NCI-H1105 treated with DMSO at 0.1 percent for 48 hours (cell line): Measurements from ENCODE around the gene ERVFRD-1.
"Not testable (repeated sequence)": the region's sequence is repeated elsewhere in the genome, so short reads cannot be mapped to it uniquely, and the experiment has no call there.

Experiments
- DNase-seq: peaks from one replicate; lab custom pipeline; 2025; lab: John Stamatoyannopoulos, UW

Gene ERVFRD-1

DNA sequence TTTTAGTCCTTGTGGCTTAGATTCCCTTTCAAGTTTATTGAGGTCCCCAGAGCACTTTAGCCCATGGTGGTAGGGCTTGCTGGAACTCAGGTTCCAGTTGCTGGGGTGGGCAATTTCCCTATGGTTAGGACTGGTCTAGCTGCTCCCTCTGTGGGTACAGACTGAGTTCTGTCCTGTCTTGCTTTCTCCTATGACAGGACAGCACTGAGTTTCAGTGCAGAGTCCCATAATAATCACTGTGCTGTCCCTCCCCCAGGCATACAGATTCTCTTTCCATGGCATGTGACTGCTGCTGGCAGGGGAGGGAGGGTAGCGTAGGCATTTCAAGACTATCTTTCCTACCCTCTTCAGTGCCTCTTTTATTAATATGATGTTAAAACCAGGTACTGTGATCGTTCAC lies 17.1 kb upstream of the ERVFRD-1 start:
- no peak for DNase-seq

DNA sequence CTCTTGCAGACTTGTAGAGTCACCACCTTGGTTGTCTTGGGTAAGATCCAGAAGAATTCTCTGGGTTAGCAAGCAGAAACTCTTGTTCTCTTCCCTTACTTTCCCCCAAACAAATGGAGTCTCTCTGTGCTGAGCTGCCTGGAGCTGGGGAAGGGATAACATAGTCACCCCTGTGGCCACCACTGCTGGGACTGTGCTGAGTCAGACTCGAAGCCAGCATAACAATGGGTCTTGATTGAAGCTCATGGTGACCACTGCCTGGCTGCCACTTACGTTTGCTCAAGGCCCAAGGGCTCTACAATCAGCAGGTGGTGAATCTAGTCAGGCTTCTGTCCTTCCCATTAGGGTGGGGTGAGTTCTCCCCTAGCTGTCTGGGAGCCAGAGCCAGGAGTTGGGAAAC lies 15.4 kb upstream of the ERVFRD-1 start:
- no peak for DNase-seq

DNA sequence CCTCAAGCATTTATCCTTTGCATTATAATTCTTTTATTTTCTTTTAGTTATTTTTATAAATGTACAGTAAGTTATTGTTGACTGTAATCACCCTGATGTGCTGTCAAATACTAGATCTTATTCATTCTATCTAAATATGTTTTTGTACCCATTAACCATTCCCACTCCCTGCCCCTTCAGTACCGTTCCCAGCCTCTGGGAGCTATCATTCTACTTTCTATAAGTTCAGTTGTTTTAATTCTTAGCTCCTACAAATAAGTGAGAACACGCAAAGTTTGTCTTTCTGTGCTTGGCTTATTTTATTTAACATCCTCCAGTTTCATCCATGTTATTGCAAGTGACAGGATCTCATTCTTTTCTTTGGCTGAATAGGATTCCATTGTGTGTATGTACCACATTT lies 12.5 kb upstream of the ERVFRD-1 start:
- no peak for DNase-seq

DNA sequence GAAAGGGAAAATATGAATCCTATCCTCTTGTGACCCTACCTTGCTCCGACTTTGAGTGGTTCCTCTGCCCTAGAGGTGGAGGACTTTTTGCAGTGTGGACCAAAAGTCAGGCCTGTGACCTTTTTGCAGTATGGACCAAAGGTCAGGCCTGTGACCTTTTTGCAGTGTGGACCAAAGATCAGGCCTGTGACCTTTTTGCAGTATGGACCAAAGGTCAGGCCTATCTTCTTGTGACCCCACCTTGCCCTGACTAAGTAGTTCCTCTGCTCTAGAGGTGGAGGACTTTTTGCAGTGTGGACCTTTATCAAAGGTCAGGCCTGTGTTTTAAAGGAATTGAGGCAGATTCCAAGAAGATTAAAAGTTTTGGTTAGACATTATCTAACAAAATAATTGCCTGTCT lies 10.9 kb upstream of the ERVFRD-1 start:
- no peak for DNase-seq

DNA sequence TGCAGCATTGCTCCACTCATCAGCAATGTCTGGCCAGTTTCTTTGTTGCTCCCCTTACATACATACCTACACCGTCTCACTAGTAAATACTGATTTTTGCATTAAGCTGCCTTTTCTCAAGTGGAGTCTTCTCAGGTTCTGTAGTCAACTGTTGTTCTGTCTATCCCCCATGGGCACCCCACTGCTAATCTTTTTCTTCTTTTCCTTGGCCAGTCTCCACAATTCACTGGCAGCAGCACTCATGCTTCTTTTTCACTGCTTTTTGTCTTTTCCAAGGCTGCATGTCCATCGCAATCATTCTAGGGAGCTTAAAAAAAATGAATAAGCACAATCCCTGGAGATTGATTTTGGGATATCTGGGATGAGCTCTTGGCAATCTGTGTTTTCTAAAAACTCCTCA lies 10.3 kb upstream of the ERVFRD-1 start:
- no peak for DNase-seq

DNA sequence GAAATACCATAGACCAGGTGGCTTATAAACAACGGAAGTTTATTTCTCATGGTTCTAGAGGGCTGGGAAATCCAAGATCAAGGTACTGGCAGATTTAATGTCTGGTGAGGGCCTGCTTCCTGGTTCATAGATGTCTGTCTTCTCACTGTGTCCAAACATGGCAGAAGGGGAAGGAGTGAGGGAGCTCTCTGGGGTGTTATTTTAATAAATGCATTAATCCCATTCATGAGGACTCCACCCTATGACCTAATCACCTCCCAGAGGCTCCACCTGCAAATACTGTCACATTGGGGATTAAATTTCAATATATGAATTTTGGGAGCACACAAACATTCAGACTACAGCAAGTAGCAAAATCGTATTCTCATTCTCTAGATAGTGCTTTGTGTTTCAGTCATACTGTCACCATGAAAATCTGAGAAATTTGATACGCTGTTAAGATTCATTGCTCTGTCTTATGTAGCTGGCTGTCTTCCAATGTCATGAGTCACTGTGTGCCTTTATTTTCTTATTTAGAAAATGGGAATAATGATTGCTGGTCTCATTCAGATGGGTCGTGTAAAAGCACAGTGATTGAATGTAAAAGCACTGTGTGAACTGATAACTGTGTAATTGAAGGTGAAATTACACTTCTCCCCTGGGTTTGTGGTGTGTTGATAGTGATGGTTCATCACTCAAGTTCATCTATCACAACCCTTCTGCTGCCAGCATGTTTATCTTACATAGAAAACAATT lies 8.9 kb upstream of the ERVFRD-1 start:
- DNase-seq = peak; percentile 60

DNA sequence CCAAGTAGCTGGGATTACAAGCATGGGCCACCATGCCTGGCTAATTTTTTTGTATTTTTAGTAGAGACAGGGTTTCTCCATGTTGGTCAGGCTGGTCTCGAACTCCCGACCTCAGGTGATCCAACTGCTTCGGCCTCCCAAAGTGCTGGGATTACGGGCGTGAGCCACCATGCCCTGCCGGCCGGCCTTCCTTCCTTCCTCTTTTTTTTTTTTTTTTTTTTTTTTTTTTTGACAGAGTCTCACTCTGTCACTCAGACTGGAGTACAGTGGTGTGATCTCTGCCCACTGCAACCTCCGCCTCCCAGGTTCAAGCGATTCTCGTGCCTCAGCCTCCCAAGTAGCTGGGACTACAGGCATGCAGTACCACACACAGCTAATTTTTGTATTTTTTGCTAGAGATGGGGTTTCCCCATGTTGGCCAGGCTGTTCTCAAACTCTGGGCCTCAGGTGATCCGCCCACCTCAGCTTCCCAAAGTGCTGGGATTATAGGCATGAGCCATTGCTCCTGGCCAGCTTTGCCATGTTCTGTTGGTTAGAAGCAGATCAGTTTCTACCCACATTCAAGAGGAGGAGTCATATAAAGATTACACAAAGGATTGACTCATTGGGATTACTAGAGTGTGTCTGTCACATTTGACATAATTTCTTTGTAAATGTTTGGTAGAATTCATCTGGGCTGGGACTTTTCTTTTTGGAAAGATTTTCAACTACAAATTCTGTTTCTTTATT lies 4.4 kb upstream of the ERVFRD-1 start:
- DNase-seq = not testable (repeated sequence)

DNA sequence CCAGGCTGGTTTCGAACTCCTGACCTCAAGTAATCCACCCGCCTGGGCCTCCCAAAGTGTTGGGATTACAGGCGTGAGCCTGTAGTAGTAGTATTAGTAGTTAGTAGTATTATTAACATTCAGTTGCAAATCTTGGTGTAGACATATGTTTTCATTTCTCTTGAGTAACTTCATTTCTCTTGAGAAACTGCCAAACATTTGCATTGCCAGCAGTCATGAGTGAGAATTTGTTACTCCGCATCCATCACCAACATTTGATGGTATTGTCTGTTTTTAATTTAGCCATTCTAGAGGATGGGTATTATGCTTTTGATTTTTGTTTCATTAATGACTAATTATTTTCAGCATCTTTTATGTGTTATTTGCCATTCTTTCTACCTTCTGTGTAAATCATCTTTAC lies 1.5 kb upstream of the ERVFRD-1 start:
- DNase-seq = no peak

DNA sequence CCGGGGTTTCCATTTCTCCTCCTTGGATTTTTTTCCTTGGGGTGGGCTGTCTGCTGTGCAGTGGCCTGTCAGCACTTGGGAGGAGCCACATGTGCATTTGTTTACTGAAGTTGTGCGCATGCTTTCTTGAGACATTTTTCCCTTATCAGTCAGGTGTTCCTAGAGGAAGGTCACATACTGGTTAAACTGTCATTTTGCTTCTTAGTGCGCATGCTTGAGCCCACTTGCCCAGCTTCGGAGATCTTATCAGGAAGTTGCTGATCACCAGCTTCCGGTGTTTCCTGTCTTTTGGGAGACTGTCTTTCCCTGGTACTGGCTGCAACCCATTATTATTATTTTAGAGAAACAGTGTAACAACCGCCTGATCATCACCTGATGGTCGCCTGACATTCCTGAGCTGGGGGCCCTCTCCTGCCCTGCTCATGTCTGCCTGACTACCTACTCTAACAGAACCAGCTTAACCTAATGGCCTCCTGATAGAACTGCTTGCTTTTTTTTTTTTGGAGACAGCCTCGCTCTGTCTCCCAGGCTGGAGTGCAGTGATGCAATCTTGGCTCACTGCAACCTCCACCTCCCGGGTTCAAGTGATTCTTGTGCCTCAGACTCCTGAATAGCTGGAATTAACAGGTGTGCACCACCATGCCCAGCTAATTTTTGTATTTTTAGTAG lies 378 bp upstream of the ERVFRD-1 start:
- DNase-seq = no peak

DNA sequence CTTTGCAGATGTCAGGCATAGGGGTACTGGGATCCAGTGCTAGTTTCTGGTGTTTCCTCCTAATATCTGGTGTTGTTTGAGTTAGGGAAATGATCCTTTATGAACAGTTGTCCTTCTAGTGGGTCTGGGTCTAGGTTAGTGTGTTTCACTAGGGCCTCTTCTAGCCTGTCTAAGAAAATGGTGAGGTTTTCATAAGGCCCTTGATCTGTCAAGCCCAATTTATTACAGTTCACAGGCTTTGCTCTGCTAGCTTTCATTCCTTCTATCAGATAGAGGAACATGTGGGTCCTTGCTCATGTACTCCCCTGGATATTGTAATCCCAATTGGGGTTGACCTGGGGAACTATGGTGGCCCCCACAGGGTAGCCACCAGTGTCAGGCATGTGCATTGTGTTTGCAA lies 2.8 kb downstream of the ERVFRD-1 start:
- DNase-seq = no peak

DNA sequence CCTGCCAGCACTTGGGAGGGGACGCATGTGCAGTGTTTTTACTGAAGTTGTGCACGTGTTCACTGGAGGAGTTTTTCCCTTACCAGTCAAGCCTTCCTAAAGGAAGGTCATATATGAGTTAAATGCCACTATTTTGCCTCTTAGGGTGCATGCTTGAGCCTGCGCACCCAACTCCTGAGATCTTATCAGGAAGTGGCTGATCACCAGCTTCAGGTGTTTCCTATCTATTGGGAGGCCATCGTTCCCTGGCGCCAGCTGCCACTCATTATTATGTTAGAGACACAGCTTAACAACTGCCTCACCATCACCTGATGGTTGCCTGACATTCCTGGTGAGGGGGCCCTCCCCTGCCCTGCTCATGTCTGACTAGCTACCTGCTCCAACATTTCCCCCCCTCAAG lies 8.5 kb downstream of the ERVFRD-1 start:
- no peak for DNase-seq

DNA sequence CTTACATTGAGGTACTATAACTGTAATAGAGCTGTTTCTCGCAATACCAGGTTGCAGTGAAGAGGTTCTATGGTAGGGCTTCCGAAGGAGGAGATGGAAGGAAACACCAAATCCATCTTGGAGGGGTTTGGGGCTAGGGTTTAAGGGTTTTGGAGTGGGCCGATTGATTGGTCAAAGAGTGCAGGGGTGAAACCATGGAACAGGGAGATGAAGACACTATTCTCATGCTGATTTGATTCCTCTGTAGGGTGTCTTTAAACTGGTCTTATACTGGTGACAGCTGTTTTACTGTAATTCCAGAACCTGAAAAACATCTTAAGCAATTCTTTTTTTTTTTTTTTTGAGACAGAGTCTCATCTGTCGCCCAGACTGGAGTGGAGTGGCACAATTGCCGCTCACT lies 10.1 kb downstream of the ERVFRD-1 start:
- no peak for DNase-seq

DNA sequence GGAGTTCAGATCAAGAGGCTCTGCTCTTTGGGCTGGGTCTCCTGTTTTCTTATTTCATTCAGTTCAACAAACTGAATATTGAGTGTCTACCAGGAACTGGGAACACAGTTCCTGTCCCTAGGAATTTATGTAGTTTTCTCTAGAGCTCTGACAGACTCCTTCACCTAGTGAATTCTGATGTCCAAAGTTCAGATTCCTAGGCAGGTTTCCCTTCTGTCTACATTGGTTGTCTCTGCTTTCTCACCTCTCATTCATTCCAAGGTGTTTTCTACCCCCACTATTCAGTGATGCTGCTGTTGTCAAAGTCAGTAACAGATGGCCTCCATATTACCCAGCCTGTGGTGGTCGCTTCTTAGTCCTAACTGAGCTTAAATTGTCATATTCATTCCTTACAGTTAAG lies 13.5 kb downstream of the ERVFRD-1 start:
- no peak for DNase-seq

DNA sequence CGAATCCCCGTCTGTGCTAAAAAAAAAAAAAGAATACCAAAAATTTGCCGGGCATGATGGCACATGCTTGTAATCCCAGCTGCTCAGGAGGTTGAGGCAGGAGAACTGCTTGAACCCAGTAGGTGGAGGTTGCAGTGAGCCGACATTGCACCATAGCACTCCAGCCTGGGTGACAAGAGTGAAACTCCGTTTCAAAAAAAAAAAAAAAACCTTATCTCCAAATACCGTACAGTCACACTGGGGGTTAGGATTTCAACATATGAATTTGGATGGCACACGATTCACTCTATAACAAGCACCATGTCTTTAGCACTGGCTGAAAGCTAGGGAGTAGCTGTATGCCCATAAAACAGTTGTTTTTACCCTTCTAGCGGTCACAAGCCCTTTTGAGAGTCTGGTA lies 14.0 kb downstream of the ERVFRD-1 start:
- DNase-seq = no peak

DNA sequence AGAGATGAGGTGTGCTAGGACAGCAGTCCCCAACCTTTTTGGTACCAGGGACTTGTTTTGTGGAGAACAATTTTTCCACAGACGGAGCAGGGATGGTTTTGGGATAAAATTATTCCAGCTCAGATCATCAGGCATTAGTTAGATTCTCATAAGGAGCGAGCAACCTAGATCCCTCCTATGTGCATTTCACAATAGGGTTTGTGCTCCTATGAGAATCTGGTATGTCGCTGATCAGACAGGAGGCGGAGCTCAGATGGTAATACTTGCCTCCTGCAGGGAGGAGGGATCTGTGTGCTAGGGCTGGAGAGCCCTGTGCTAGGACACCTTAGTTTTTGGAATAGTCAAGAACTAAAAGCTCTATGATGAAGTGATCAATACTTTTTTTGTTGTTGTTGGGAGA lies 15.4 kb downstream of the ERVFRD-1 start:
- DNase-seq = no peak

DNA sequence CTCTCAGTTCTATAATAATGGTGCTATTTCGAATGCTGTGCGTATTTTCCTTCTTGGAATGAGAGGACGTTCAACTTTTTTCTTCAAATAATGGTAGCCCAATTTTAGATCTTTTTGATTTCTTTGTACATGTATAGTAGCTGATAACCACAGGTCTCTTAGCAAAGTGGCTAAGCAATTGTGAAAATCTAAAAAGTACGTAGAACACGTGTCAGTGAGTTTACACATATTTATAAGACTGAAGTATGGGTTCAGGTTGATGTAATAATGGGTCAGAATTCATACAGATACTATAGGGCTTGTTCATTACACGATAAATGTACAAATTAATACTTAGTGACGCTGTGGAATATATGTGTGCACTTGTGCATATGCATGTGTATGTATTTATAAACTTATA lies 16.6 kb downstream of the ERVFRD-1 start:
- DNase-seq = no peak

DNA sequence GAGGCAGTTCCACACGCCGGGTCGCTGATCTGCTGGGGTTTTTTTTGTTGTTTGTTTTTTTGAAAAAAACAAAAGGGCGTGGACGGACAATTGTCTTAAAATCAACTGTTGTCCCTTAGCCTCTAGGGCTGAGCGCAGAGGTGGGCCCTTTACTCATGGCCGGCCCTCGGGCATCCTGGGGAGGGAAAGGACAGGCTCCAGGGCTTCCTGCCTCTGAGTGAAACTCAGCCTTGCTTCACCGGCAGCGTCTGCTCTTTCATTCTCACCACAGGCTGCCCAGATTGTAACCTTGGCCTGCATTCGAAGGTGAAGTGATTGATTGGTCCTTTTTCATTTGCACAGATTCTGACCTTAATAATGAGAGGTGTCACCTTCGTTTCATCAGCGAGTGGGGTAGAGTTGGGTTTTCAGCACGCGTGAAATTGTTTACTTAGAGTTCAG lies 17.1 kb downstream of the ERVFRD-1 start:
- peak; percentile 60 for DNase-seq

DNA sequence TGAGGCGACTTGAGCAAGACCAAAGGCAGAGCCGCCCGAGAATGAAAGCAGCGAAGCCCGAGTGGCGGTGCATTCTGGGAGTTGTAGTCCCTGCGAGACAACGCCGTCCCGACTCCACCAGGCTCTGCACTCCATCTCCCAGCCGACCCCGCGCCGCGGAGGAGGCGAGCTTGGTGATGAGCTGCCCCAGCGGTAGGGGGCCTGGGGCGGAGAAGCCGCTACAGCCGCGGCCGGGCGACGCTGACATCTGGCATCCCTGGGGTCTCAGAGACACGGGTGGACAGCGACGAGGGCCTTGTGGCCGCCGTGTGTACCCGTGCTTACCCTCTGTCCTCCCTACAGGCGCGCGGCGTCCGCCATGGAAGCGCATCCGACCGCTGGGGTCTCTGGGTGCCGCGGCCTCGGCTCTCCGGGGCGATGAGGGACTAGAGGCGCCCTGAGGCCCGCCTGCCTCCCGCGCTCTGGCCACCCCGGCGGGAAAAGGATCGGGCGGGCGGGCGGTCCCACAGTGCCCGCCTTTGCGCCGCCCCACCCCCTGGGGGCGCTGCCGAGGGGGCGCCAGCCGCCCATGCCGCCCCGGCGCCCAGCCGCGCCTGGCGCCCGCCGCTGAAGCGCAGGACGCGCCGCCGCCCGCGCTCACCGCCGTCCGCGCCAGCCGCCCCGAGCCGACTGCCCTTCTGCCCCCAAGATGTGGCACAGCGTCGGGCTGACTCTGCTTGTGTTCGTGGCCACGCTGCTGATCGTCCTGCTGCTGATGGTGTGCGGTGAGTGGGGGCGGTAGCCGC lies 17.7 kb downstream of the ERVFRD-1 start, which contains the start of gene SMIM13:
TSS of gene SMIM13 (plus strand) at position 209 of the 785 bp plus-strand sequence. CDS start at position 689, 480 bp downstream.
- peak; percentile 96 for DNase-seq

DNA sequence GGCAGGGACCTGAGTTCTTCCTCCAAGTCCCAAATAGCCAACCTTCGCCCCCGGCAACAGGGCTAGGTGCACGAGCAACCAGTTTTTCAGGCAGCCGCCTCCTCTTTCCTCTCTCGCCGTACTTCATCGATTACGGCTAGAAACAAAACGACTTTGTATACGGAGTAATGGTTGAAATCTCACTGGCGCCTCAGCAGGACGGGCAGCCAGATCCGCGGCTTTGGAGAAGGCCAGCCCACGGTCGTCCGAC lies 18.2 kb downstream of the ERVFRD-1 start:
- DNase-seq = no peak

DNA sequence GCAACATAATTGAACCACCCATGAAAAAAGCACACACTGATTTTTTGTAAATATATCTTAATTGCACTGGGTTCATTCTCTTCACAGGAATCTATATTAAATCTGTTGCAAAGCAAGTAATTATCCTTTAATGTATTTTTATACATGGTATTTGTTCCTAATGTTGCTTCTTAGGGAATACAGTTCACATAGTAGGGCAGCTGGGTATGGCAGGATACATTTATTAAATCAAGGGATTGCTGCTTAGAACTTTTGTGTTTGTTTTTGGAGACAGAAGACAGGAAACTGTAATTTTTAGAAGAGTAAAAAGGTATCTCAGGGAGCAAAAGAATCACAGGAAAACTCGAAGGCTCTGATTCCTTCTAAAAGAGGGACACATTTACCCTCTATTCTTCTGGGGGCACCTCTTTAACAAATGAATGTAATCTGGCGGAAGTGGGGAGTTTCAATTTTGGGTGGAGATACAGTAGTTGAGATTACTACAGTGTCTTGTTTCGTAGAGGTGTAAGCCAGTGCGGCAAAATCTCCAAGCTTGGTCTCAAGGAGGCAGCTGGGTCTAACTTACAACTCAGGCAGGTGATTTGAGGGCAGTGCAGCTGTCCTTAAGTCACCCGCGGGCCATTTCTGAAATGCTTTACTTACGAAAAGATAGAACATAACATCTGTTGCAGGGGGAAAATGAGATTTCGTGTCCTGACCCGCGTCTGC lies 18.7 kb downstream of the ERVFRD-1 start:
- peak; percentile 72 for DNase-seq

DNA sequence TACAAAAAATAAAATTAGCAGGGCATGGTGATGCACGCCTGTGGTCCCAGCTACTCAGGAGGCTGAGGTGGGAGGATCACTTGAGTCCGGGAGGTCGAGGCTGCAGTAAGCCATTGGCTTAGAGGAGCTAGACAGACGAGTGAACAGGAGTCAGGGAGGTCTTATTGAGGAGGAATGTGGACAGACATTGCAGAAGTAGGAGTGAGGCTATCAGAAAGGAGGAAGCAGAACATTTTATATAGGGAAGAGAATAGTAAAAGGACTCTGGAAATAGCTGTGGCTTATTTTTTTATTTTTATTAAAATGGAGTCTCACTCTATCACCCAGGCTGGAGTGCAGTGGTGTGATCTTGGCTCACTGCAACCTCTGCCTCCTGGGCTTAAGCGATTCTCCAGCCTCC lies 20.4 kb downstream of the ERVFRD-1 start:
- DNase-seq = not testable (repeated sequence)

DNA sequence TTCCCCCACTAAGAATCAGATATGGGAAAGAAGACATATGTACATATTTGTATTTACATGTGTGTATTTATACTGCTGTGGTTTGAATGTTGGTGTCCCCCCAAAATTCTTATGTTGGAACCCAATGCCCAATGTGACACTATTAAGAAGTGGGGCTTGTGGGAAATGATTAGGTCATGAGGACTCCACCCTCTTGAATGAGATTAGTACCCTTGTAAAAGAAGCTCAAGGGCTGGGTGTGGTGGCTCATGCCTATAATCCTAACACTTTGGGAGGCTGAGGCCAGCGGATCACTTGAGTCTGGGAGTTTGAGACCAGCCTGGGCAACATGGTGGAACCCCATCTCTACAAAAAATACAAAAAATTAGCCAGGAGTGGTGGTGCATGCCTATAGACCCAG lies 21.8 kb downstream of the ERVFRD-1 start:
- no peak for DNase-seq
